Subcutaneous adipose tissue (tissue), 4 donors: ENCODE results near the gene MRPL39. TPM values are rescaled to one million over a fixed set of nuclear protein-coding genes. Genes with fewer than 3 reads are reported as not detected.

Experiments used
- total RNA-seq, 4 donors: library from RNA; depleted of rRNA; stranded (reverse); fragments of >200 nt; gene quantifications; one replicate each; pipeline ENCODE4 v1.1.0, GENCODE V29; 2016
- TF ChIP-seq, protein P1 (sequence below): fragments of 450-650 bp; IDR thresholded peaks from one replicate; pipeline ENCODE4 v1.5.1; 2016; ENCODE audit warnings: low read depth, mild to moderate bottlenecking, control low read depth, antibody characterized with exemption, moderate library complexity

The MRPL39 gene
- total RNA-seq, 4 donors from 2014 or later = 13.0 to 36.7 (median 16.2) TPM

- TF ChIP-seq, protein P1, sequence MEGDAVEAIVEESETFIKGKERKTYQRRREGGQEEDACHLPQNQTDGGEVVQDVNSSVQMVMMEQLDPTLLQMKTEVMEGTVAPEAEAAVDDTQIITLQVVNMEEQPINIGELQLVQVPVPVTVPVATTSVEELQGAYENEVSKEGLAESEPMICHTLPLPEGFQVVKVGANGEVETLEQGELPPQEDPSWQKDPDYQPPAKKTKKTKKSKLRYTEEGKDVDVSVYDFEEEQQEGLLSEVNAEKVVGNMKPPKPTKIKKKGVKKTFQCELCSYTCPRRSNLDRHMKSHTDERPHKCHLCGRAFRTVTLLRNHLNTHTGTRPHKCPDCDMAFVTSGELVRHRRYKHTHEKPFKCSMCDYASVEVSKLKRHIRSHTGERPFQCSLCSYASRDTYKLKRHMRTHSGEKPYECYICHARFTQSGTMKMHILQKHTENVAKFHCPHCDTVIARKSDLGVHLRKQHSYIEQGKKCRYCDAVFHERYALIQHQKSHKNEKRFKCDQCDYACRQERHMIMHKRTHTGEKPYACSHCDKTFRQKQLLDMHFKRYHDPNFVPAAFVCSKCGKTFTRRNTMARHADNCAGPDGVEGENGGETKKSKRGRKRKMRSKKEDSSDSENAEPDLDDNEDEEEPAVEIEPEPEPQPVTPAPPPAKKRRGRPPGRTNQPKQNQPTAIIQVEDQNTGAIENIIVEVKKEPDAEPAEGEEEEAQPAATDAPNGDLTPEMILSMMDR = no peak
Measured at GRCh38 chr21:25552856-25553255, 54.4 kb downstream of the MRPL39 start.

DNA sequence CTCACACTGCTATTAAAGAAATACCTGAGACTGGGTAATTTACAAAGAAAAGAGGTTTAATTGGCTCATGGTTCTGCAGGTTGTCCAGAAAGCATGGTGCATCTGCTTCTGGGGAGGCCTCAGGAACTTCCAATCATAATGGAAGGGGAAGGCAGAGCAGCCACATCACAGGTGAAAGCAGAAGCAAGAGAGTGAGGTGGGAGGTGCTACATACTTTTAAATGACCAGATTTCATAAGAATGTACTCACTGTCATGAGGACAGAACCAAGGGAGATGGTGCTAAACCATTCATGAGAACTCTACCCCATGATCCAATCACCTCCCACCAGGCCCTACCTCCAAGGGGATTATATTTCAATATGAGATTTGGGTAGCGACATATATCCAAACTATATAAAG, 55.7 kb downstream of the MRPL39 start:
- TF ChIP-seq, protein P1 = no peak

GRCh38 chr21:25550352-25551120, 56.7 kb downstream of the MRPL39 start:
- TF ChIP-seq, protein P1 = no peak

DNA sequence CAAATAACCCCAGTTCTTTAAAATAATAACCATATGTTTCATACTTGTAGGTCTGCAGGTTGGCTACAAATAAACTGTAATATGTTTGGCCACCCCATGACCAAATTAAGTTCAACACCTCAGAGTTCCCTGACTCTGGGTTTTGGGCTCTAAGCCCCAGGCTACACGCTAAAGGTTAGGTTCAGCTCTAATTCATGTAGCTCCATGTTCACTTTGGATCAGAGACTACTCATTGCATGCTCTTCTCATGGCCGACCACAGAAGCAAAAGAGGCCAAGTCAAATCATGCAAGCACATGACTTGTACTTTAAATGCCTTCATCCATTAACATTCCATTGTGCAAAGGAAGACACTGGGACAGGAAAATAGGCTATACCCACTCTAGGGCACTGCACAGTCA, 66.2 kb downstream of the MRPL39 start:
- TF ChIP-seq, protein P1 = no peak

GRCh38 chr21:25539606-25540005, 67.7 kb downstream of the MRPL39 start:
- TF ChIP-seq, protein P1 = no peak

DNA sequence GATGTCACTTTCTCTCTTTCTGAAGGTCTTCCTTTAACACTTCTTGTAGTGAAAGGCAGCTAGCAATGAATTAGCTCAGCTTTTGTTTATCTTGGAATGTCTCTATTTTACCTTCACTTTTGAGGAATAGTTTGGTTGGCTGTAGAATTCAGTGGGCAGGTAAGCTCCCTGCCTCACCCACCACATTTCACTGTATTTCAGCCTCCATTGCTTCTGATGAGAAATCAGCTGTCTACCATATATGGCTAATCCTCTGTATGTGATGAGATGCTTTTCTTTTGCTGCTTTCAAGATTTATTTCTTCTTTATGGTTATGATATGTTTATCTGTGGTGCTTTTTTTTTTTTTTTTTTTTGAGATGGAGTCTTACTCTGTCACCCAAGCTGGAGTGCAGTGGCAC, 70.1 kb downstream of the MRPL39 start:
- TF ChIP-seq, protein P1 = no peak

DNA sequence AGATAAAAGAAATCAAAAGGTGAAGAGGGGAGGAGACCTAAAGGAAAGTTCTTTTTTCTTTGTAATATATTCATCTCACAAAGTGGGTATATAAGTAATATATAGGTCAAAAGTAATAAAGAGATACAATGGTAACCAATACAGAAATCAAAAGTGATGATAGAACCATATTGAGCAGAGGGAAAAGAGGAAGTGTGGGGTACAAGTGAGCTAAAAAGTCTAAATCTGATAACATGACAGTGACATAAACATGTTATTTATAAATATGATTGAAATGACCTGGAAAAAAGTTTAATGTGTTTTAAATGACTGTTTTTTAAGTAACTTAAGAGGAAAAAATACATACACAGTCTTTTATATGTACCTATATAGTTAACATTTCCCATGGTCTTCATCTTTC, 70.5 kb downstream of the MRPL39 start:
- TF ChIP-seq, protein P1 = no peak
